ENCODE results near the gene ARHGEF26.

Gene ARHGEF26

DNA sequence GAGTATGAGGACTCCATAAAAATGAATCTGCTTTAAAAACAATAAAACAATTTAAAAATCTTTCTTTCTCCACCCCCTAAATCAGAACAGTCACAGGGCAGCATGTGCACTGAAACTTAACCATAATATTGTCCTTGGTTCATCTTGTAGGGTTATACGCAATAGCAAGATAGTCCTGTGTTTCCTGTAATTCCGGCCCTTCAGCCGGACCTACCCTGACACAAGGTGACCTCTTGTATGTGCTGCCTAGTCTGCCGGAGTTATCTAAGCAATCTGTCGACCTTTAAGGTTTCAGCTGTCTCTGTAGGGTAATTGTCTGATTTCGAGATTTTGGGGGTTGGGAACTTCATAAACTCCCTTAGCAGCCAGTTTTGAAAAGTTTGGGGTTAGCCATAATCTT is 103.2 kb downstream of the ARHGEF26 start:
- H3K4me3 ChIP-seq (ENCODE audit: low read length): no peak overlapping the region
- TF ChIP-seq ZNF274 (IDR thresholded peaks at IDR 0.05; ENCODE audit: low read depth, low read length): no peak

DNA sequence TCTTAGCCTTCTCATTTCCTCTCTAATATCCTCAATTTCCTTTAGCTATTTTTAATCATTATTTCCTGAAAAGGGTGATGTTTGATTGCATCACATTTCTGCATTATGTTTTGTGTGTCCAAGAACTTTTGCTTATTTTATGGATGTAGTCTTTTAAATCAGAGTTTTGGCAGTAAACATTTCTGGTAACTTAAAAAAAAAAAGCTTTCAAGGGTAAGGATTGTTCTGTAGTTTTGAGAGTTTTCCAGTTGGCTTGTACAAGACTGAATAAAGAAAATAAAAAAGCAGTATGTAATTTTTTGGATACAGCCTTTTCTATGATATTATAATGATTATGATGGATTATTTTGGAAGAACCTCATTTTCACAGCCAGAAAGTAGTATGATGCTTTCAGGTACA is 103.7 kb downstream of the ARHGEF26 start:
- no peak for TF ChIP-seq ZNF274 (IDR thresholded peaks at IDR 0.05; ENCODE audit: low read depth, low read length)

GRCh38 chr3:154225536-154225935 is 104.3 kb downstream of the ARHGEF26 start:
- TF ChIP-seq ZNF274 (IDR thresholded peaks at IDR 0.05; ENCODE audit: low read depth, low read length): no peak
- H3K4me3 ChIP-seq (ENCODE audit: low read length): no peak overlapping the region

More for the DNA sequence above, 103.7 kb downstream of the ARHGEF26 start:
- no peak overlapping the region for H3K4me3 ChIP-seq (ENCODE audit: low read length)

GRCh38 chr3:154227531-154227930 is 106.3 kb downstream of the ARHGEF26 start:
- no peak for TF ChIP-seq ZNF274 (IDR thresholded peaks at IDR 0.05; ENCODE audit: low read depth, low read length)
- no peak overlapping the region for H3K4me3 ChIP-seq (ENCODE audit: low read length)

GRCh38 chr3:154228561-154229216 is 107.5 kb downstream of the ARHGEF26 start:
- no peak overlapping the region for H3K4me3 ChIP-seq (ENCODE audit: low read length)
- TF ChIP-seq ZNF274 (IDR thresholded peaks at IDR 0.05; ENCODE audit: low read depth, low read length): no peak

DNA sequence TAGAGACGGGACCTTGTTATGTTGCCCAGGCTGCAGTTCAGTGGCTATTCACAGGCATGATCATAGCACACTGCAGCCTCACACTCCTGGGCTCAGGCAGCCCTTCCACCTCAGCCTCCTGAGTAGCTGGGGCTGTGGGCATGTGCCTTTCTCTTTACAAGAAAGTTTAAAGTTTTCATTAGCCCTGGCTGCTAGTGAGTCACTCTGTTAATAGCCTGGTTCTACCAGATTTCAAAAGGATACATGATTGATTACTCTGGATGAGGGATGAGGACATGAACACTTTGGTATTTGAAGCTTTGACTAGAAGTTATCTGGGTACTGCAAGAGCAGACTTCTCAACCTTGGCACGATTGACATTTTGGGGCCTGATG is 108.0 kb downstream of the ARHGEF26 start:
- TF ChIP-seq ZNF274 (IDR thresholded peaks at IDR 0.05; ENCODE audit: low read depth, low read length): no peak
- no peak overlapping the region for H3K4me3 ChIP-seq (ENCODE audit: low read length)

GRCh38 chr3:154235330-154235729 is 114.1 kb downstream of the ARHGEF26 start:
- no peak overlapping the region for H3K4me3 ChIP-seq (ENCODE audit: low read length)
- no peak for TF ChIP-seq ZNF274 (IDR thresholded peaks at IDR 0.05; ENCODE audit: low read depth, low read length)

- TF ChIP-seq ZNF274 (IDR thresholded peaks at IDR 0.05; ENCODE audit: low read depth, low read length): no peak
- no peak overlapping the region for H3K4me3 ChIP-seq (ENCODE audit: low read length)
These were observed 115.1 kb downstream of the ARHGEF26 start for GRCh38 chr3:154236331-154236730.

- no peak overlapping the region for H3K4me3 ChIP-seq (ENCODE audit: low read length)
- TF ChIP-seq ZNF274 (IDR thresholded peaks at IDR 0.05; ENCODE audit: low read depth, low read length): no peak
These were observed 119.0 kb downstream of the ARHGEF26 start for GRCh38 chr3:154240235-154240634.

DNA sequence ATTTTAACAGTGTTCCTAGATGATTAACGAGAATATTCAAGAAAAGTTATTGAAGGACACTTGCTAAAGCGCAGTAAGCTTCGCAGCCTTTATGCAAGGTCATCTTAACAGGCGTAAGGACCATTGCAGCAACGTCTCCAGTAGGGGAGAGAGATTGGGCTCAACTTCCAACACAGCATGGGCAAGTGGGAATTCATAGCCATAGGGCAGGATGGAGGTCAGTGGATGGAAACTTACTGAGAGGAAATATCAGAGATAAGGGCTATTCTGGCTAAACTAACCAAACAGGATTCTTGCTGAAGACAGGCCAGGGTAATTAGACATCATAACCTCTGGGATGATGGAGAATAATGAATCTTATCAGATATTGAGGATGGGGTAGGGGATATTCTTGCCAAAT is 120.3 kb downstream of the ARHGEF26 start:
- no peak for TF ChIP-seq ZNF274 (IDR thresholded peaks at IDR 0.05; ENCODE audit: low read depth, low read length)
- no peak overlapping the region for H3K4me3 ChIP-seq (ENCODE audit: low read length)

DNA sequence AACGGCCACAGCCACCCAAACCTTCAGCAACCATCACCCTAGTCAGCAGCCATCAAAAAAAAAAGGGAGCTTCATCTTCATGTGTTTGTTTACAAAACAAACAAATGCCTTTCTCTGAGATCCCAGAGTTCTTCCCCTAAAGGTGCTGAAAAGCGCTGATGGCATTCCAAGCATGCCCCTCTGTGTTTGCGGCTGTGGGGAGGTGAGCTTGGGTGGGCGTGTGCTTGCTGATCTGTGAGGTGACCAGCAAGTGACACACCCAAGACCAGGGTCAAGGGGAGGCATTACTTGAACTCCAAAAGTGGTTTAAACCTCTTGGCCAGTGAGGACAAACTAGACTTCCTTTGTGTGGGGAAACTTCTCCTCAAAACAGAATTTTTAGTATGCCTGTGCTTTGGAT is 121.6 kb downstream of the ARHGEF26 start:
- no peak overlapping the region for H3K4me3 ChIP-seq (ENCODE audit: low read length)
- TF ChIP-seq ZNF274 (IDR thresholded peaks at IDR 0.05; ENCODE audit: low read depth, low read length): no peak

GRCh38 chr3:154243353-154243752 is 122.2 kb downstream of the ARHGEF26 start:
- H3K4me3 ChIP-seq (ENCODE audit: low read length): no peak overlapping the region
- TF ChIP-seq ZNF274 (IDR thresholded peaks at IDR 0.05; ENCODE audit: low read depth, low read length): no peak

DNA sequence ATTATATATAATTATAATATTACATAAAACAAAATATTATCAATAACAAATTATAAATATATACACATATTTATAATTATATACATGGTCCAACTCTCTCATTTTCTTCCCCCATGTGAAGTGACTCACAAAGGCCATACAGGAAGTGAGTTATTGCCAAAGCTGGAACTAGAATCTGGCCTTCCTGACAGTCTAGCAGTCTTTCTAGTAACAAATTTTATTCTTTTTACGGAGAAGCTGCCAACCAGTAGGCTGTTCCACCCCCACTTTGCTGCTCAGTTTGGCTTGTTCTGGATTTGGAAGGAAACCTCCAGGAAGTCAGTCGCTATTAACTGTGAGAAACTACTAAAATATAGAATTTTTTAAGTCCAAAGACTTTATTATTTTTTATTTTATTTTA is 123.5 kb downstream of the ARHGEF26 start:
- TF ChIP-seq ZNF274 (IDR thresholded peaks at IDR 0.05; ENCODE audit: low read depth, low read length): no peak
- H3K4me3 ChIP-seq (ENCODE audit: low read length): no peak overlapping the region

- no peak for TF ChIP-seq ZNF274 (IDR thresholded peaks at IDR 0.05; ENCODE audit: low read depth, low read length)
- no peak overlapping the region for H3K4me3 ChIP-seq (ENCODE audit: low read length)
These were observed 126.7 kb downstream of the ARHGEF26 start for GRCh38 chr3:154247806-154248415.

- no peak for TF ChIP-seq ZNF274 (IDR thresholded peaks at IDR 0.05; ENCODE audit: low read depth, low read length)
These were observed 129.1 kb downstream of the ARHGEF26 start for GRCh38 chr3:154250291-154250690.

GRCh38 chr3:154251610-154252009 is 130.4 kb downstream of the ARHGEF26 start:
- no peak overlapping the region for H3K4me3 ChIP-seq (ENCODE audit: low read length)
- no peak for TF ChIP-seq ZNF274 (IDR thresholded peaks at IDR 0.05; ENCODE audit: low read depth, low read length)

More at GRCh38 chr3:154250291-154250690, 129.1 kb downstream of the ARHGEF26 start:
- no peak overlapping the region for H3K4me3 ChIP-seq (ENCODE audit: low read length)
